H1 (cell line): ENCODE data around the gene THOC5.

Source experiments
- ASH2L ChIP-seq: fragments of 200-600, 300-600 bp; sonication (generic); IDR thresholded peaks from one replicate; pipeline ENCODE4 v1.7.1; 2017; ENCODE audit warnings: low read length
- CHD2 ChIP-seq: IDR thresholded peaks from 2 replicates; pipeline ENCODE4 v1.6.1; 2012; ENCODE audit warnings: low read length, improper control_type of control experiment
- CREB1 ChIP-seq: IDR thresholded peaks from 2 replicates; pipeline ENCODE4 v1.6.1; 2012; ENCODE audit warnings: inconsistent platforms
- EP300 ChIP-seq, 2 experiments: IDR thresholded peaks; 1 replicate in 1 of 2; 2 replicates in 1 of 2; pipeline ENCODE4 v1.6.1; 2011 to 2012; ENCODE audit warnings: low read depth in 2 of 2, low read length in 2 of 2, mild to moderate bottlenecking in 2 of 2, borderline replicate concordance in 1 of 2, inconsistent platforms in 1 of 2, moderate library complexity in 1 of 2
- GABPA ChIP-seq: IDR thresholded peaks from 2 replicates; pipeline ENCODE4 v1.6.1; 2011; ENCODE audit warnings: mild to moderate bottlenecking, low read length, moderate library complexity, borderline replicate concordance; ENCODE audit not compliant: insufficient read depth
- KDM1A ChIP-seq: fragments of 200-600, 300-600 bp; sonication (generic); IDR thresholded peaks from 2 replicates; pipeline ENCODE4 v1.7.1; 2016; ENCODE audit warnings: mild to moderate bottlenecking, low read length, borderline replicate concordance
- NRF1 ChIP-seq: IDR thresholded peaks from 2 replicates; pipeline ENCODE4 v1.6.1; 2011; ENCODE audit warnings: mild to moderate bottlenecking, low read depth, low read length, improper control_type of control experiment
- POLR2A ChIP-seq, 2 experiments: IDR thresholded peaks; 1 replicate in 1 of 2; 2 replicates in 1 of 2; pipeline ENCODE4 v1.6.1; 2011; ENCODE audit warnings: low read depth in 2 of 2, low read length in 2 of 2, mild to moderate bottlenecking in 2 of 2; ENCODE audit errors: control extremely low read depth in 1 of 2
- TF ChIP-seq, protein P1 (sequence below), 3 experiments: IDR thresholded peaks; 1 replicate in 2 of 3; 2 replicates in 1 of 3; pipeline versions ENCODE4 v1.5.1 to v1.6.1; 2011; ENCODE audit warnings: low read length in 3 of 3, mild to moderate bottlenecking in 3 of 3, inconsistent platforms in 2 of 3, low read depth in 1 of 3, moderate library complexity in 1 of 3; ENCODE audit not compliant: insufficient read depth in 1 of 3; ENCODE audit errors: control extremely low read depth in 1 of 3
- TF ChIP-seq, protein P2 (sequence below): IDR thresholded peaks from 2 replicates; pipeline ENCODE4 v1.6.1; 2011; ENCODE audit warnings: low read length, improper control_type of control experiment

DNA sequence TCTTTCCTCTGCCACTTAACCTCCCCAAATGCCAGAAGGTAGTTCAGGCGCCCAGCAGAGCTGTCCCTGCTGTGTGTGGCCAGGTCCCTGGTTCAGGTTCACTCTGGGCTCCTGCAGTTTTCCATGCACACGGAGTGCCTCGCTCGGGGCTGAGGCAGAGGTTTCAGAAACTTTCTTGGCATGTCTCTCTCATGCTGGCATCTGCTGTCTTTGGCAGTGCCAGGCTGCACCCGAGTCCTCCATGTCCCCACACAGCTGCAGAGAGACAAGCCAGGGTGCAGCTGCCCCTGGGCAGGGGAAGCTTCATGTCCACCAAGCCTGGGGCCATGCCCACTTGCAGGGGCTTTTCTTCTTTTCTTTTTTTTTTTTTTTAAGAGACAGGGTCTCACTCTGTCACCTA is 80.6 kb downstream of the THOC5 start:
- TF ChIP-seq, protein P1, sequence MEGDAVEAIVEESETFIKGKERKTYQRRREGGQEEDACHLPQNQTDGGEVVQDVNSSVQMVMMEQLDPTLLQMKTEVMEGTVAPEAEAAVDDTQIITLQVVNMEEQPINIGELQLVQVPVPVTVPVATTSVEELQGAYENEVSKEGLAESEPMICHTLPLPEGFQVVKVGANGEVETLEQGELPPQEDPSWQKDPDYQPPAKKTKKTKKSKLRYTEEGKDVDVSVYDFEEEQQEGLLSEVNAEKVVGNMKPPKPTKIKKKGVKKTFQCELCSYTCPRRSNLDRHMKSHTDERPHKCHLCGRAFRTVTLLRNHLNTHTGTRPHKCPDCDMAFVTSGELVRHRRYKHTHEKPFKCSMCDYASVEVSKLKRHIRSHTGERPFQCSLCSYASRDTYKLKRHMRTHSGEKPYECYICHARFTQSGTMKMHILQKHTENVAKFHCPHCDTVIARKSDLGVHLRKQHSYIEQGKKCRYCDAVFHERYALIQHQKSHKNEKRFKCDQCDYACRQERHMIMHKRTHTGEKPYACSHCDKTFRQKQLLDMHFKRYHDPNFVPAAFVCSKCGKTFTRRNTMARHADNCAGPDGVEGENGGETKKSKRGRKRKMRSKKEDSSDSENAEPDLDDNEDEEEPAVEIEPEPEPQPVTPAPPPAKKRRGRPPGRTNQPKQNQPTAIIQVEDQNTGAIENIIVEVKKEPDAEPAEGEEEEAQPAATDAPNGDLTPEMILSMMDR (IDR thresholded peaks at IDR 0.05; ENCODE audit: control extremely low read depth in 1 of 3, insufficient read depth in 1 of 3, low read depth in 1 of 3, low read length in 3 of 3): no peak
- TF ChIP-seq POLR2A (IDR thresholded peaks at IDR 0.05; ENCODE audit: control extremely low read depth in 1 of 2, low read depth in 2 of 2, low read length in 2 of 2) (no peak), CREB1 (no peak), CHD2 (no peak), NRF1 (no peak), KDM1A (no peak), ASH2L (no peak), EP300 (IDR thresholded peaks at IDR 0.05; ENCODE audit: borderline replicate concordance in 1 of 2, low read depth in 2 of 2, low read length in 2 of 2) (no peak), GABPA (no peak)
- TF ChIP-seq, protein P2, sequence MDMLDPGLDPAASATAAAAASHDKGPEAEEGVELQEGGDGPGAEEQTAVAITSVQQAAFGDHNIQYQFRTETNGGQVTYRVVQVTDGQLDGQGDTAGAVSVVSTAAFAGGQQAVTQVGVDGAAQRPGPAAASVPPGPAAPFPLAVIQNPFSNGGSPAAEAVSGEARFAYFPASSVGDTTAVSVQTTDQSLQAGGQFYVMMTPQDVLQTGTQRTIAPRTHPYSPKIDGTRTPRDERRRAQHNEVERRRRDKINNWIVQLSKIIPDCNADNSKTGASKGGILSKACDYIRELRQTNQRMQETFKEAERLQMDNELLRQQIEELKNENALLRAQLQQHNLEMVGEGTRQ: no peak
